Activated naive CD8-positive, alpha-beta T cell treated with anti-CD3 and anti-CD28 coated beads for 36 hours (primary cell): Measurements from ENCODE around the gene MID2. TPM values are rescaled to one million over a fixed set of nuclear protein-coding genes. Genes with fewer than 3 reads are reported as not detected.
"Not testable (repeated sequence)": the region's sequence is repeated elsewhere in the genome, so short reads cannot be mapped to it uniquely, and the experiment has no call there.

ENCODE experiments used
- DNase-seq: peaks from one replicate; pipeline ENCODE4 v3.0.0; 2021
- H3K27ac Mint-ChIP-seq: one replicate; pipeline ENCODE4 v1.8.0; 2022; ENCODE audit warnings: mild to moderate bottlenecking, moderate library complexity, mixed read lengths
- H3K27me3 Mint-ChIP-seq: one replicate; pipeline ENCODE4 v1.8.0; 2022; ENCODE audit warnings: mild to moderate bottlenecking, mixed read lengths
- H3K36me3 Mint-ChIP-seq: one replicate; pipeline ENCODE4 v1.8.0; 2021; ENCODE audit warnings: mild to moderate bottlenecking, mixed read lengths
- H3K4me1 Mint-ChIP-seq: one replicate; pipeline ENCODE4 v1.8.0; 2021; ENCODE audit warnings: mixed read lengths
- H3K4me3 Mint-ChIP-seq: one replicate; pipeline ENCODE4 v1.8.0; 2022; ENCODE audit warnings: mild to moderate bottlenecking, moderate library complexity, mixed read lengths
- H3K9me3 Mint-ChIP-seq: one replicate; pipeline ENCODE4 v1.8.0; 2022; ENCODE audit warnings: mixed read lengths
- total RNA-seq, 2 experiments: library from RNA; stranded (reverse); gene quantifications; one replicate each; pipeline ENCODE4 v1.2.3, GENCODE V29; 2021

MID2 gene
- total RNA-seq, 2 experiments from 2014 or later: 7.6 to 9.3 TPM

DNA sequence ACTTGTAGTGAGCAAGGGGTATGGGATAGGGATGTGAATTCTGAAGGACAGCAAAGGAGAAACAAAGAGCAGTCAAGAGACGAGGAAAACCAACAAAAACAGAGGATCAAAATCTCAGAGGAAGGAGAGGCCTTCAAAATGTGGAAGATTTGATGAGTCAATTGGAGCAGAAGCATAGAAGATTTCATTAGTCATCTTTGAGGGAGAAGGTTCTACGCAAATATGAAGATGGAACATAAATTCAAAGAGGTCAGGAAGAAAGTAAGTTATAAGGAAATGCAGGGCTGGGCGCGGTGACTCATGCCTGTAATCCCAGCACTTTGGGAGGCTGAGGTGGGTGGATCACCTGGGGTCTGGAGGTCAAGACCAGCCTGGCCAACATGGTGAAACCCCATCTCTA is 35.4 kb downstream of the MID2 start:
- Mint-ChIP-seq H3K27ac (no peak overlapping the region), H3K4me1 (peaks cover 6% of the 10 kb centered on the region), H3K27me3 (no peaks in the 10 kb centered on the region), H3K4me3 (no peak overlapping the region), H3K36me3 (peaks cover 10% of the 10 kb centered on the region), H3K9me3 (no peaks in the 10 kb centered on the region)
- no peak for DNase-seq

DNA sequence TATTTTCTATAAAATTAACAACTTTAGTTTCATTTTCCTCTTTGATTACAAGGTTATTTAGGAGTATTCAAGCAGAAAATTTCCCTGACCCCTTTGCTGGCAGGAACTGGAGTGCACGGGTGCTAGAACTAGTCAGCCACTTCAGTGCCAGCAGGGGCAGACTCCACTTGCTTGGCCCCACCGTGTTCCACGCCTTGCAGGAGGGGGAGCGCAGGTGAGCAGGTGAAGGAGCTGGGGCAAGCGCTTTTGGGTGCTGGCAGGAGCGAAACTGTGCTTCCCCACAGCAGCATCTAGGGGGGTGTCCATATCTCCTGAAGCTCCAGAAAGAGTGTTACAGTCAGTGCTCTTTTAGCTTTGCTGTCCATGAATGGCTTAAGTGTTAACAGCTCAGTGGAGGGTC is 45.5 kb downstream of the MID2 start:
- no peaks in the 10 kb centered on the region for H3K9me3 Mint-ChIP-seq
- DNase-seq: no peak
- H3K4me3 Mint-ChIP-seq: no peak overlapping the region
- no peak overlapping the region for H3K27ac Mint-ChIP-seq
- no peaks in the 10 kb centered on the region for H3K27me3 Mint-ChIP-seq
- H3K36me3 Mint-ChIP-seq: no peaks in the 10 kb centered on the region
- peaks cover 2% of the 10 kb centered on the region for H3K4me1 Mint-ChIP-seq

GRCh38 chrX:107878106-107878505 is 52.4 kb downstream of the MID2 start:
- no peak for DNase-seq
- Mint-ChIP-seq H3K4me1 (peaks cover 3% of the 10 kb centered on the region), H3K27ac (no peak overlapping the region), H3K9me3 (peaks cover 1% of the 10 kb centered on the region), H3K27me3 (no peaks in the 10 kb centered on the region), H3K36me3 (peaks cover 2% of the 10 kb centered on the region), H3K4me3 (no peak overlapping the region)

- H3K27ac Mint-ChIP-seq: no peak overlapping the region
- H3K27me3 Mint-ChIP-seq: no peaks in the 10 kb centered on the region
- H3K4me3 Mint-ChIP-seq: no peak overlapping the region
- peaks cover 1% of the 10 kb centered on the region for H3K9me3 Mint-ChIP-seq
- no peak for DNase-seq
- H3K36me3 Mint-ChIP-seq: peaks cover 5% of the 10 kb centered on the region
- peaks cover 3% of the 10 kb centered on the region for H3K4me1 Mint-ChIP-seq
Measured at GRCh38 chrX:107880054-107880610, 54.5 kb downstream of the MID2 start.

GRCh38 chrX:107894038-107894437 is 68.4 kb downstream of the MID2 start:
- H3K36me3 Mint-ChIP-seq: peaks cover 19% of the 10 kb centered on the region
- no peak overlapping the region for H3K4me3 Mint-ChIP-seq
- DNase-seq: peak; percentile 8
- no peaks in the 10 kb centered on the region for H3K4me1 Mint-ChIP-seq
- no peak overlapping the region for H3K27ac Mint-ChIP-seq
- H3K9me3 Mint-ChIP-seq: peaks cover 2% of the 10 kb centered on the region
- H3K27me3 Mint-ChIP-seq: no peaks in the 10 kb centered on the region

DNA sequence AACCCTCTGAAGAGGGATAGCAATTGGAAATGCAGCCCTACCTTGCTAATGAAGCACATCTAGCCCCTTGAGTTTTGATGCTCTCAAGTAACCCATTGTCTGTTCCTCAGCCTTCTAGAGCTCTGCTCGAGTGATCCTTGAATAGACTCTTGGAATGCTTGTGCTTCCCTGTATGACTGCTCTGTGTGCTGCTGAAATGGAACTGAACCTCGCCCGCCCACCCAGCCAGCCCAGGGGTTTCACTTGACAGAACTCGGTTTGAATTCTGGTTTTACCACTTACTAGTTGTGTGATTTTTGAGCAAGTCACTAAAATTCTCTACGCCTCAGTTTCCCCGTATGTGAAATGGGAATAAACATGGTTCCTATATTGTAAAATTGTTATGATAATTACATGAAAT is 77.1 kb downstream of the MID2 start:
- peaks cover 13% of the 10 kb centered on the region for H3K36me3 Mint-ChIP-seq
- no peak for DNase-seq
- H3K27ac Mint-ChIP-seq: no peak overlapping the region
- no peaks in the 10 kb centered on the region for H3K9me3 Mint-ChIP-seq
- H3K4me1 Mint-ChIP-seq: no peaks in the 10 kb centered on the region
- no peak overlapping the region for H3K4me3 Mint-ChIP-seq
- no peaks in the 10 kb centered on the region for H3K27me3 Mint-ChIP-seq

DNA sequence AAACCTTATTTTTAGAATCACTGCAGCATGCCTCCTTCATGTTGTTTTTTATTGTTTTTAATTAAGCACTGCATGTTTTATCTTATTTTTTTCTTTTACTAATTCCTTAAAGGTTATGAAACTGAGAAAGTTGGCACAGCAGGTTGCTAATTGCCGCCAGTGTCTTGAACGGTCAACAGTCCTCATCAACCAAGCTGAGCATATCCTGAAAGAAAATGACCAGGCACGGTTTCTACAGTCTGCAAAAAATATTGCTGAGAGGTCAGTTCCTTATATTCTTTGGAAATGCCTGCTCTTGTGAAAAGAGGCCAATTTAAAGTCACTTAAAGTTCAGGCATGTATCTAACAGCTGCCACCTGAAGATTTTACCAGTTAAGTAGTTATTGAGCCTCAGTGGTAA is 79.7 kb downstream of the MID2 start:
- H3K36me3 Mint-ChIP-seq: peaks cover 19% of the 10 kb centered on the region
- H3K9me3 Mint-ChIP-seq: no peaks in the 10 kb centered on the region
- H3K4me1 Mint-ChIP-seq: no peaks in the 10 kb centered on the region
- no peaks in the 10 kb centered on the region for H3K27me3 Mint-ChIP-seq
- no peak for DNase-seq
- H3K27ac Mint-ChIP-seq: no peak overlapping the region
- H3K4me3 Mint-ChIP-seq: no peak overlapping the region

DNA sequence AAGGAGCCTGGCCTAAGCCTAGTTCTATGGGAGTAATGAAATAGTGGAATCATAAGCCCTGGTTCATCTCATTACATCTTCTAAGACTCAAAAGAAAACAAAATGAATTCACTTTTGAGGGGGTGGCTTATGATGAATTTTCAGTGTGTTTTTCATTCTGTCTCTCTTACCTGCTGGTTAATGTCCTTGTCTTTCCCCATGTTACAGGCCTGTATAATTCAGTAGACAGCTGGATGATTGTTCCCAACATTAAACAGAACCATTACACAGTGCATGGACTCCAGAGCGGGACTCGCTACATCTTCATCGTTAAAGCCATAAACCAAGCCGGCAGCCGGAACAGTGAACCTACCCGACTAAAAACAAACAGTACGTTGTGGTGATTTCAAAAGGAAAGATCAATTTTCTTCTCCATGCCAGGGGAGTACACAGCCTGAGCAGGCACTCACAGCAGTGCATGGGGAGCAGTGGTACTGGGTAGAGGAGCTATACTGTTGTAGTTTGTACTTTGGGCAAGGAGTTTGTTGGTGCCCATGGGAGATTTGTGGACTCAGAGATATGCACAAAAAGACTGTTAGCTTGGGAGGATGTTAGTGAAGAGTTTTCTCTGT is 98.6 kb downstream of the MID2 start:
- Mint-ChIP-seq H3K4me3 (no peak overlapping the region), H3K27me3 (no peaks in the 10 kb centered on the region), H3K9me3 (no peaks in the 10 kb centered on the region)

DNA sequence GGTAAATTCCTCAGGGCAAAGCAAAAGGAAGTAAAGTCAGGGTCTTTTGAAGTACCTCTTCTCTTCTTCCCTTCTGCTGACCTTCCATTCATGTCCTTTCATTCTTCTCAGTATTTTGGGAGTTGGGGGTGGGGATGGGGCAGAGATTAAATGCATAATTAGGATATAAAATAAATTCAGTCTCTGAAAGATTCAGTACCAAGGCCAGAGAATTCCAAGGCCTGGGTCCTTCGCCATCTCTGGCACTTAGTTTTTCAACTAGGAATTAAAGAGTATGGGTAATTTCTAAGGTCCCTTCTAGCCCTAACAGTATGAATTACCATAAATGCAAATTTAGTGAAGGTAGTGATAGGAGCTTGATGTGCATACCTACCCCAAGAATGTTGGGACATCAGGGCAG is 108.6 kb downstream of the MID2 start:
- Mint-ChIP-seq H3K36me3 (no peaks in the 10 kb centered on the region), H3K27me3 (peaks cover 23% of the 10 kb centered on the region), H3K27ac (no peak overlapping the region), H3K4me3 (no peak overlapping the region), H3K4me1 (peaks cover 4% of the 10 kb centered on the region), H3K9me3 (no peaks in the 10 kb centered on the region)
- DNase-seq: no peak

More for the DNA sequence above, 98.6 kb downstream of the MID2 start:
- Mint-ChIP-seq H3K27ac (no peak overlapping the region), H3K36me3 (no peaks in the 10 kb centered on the region), H3K4me1 (no peaks in the 10 kb centered on the region)
- no peak for DNase-seq

GRCh38 chrX:107935200-107935599 is 109.5 kb downstream of the MID2 start:
- H3K36me3 Mint-ChIP-seq: no peaks in the 10 kb centered on the region
- no peak overlapping the region for H3K27ac Mint-ChIP-seq
- peak overlapping the region; percentile 73 for H3K4me3 Mint-ChIP-seq
- peaks cover 4% of the 10 kb centered on the region for H3K4me1 Mint-ChIP-seq
- peaks cover 23% of the 10 kb centered on the region for H3K27me3 Mint-ChIP-seq
- no peak for DNase-seq
- H3K9me3 Mint-ChIP-seq: no peaks in the 10 kb centered on the region

- no peak for DNase-seq
- Mint-ChIP-seq H3K36me3 (no peaks in the 10 kb centered on the region), H3K9me3 (no peaks in the 10 kb centered on the region), H3K27ac (no peak overlapping the region), H3K27me3 (peaks cover 23% of the 10 kb centered on the region), H3K4me1 (peaks cover 4% of the 10 kb centered on the region), H3K4me3 (peak overlapping the region; percentile 73)
Measured at GRCh38 chrX:107935664-107936433, 110.2 kb downstream of the MID2 start.

DNA sequence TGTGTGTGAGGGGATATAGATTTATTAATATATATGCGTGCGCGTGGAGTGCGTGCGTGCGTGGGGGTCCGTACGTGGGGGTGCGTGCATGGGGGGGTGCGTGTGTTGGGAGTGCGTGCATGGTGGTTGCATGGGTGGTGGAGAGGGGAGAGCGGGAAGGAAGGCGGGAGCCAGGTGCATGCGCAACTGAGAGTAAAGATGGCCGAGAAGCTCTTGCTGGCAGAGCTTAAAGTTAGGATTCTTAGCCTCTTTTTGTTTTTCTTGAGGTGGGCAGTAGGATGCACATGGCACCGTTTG is 110.7 kb downstream of the MID2 start:
- H3K4me1 Mint-ChIP-seq: peaks cover 4% of the 10 kb centered on the region
- DNase-seq: no peak
- no peak overlapping the region for H3K27ac Mint-ChIP-seq
- peaks cover 23% of the 10 kb centered on the region for H3K27me3 Mint-ChIP-seq
- no peaks in the 10 kb centered on the region for H3K9me3 Mint-ChIP-seq
- H3K36me3 Mint-ChIP-seq: no peaks in the 10 kb centered on the region
- H3K4me3 Mint-ChIP-seq: peak overlapping the region; percentile 73

DNA sequence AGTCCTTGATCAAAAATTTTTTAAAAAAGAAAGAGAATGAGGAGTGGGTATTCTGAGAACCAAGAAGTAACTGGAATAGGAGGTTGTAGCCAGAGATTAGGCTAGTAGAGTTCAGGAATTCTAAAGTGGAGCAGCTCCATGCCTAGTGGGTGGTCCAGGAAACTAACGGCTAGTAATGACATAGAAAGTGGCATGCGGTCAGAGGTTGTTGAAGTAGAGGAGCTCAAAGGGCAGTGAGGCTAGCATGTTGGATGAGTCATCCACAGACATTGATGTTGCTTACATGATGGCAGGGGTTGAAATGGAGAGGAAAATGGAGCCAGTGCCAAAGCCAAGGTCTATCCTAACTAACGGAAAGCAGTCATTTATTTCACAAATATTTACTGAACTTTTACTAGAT is 114.4 kb downstream of the MID2 start:
- H3K4me3 Mint-ChIP-seq: no peak overlapping the region
- peaks cover 22% of the 10 kb centered on the region for H3K27me3 Mint-ChIP-seq
- no peak overlapping the region for H3K27ac Mint-ChIP-seq
- H3K36me3 Mint-ChIP-seq: no peaks in the 10 kb centered on the region
- peaks cover 4% of the 10 kb centered on the region for H3K4me1 Mint-ChIP-seq
- H3K9me3 Mint-ChIP-seq: peaks cover 1% of the 10 kb centered on the region
- DNase-seq: no peak

- H3K27ac Mint-ChIP-seq, H3K4me3 Mint-ChIP-seq, DNase-seq, H3K4me1 Mint-ChIP-seq, H3K9me3 Mint-ChIP-seq, H3K36me3 Mint-ChIP-seq, H3K27me3 Mint-ChIP-seq: not testable (repeated sequence)
Measured at GRCh38 chrX:107955337-107955736, 129.7 kb downstream of the MID2 start.

DNA sequence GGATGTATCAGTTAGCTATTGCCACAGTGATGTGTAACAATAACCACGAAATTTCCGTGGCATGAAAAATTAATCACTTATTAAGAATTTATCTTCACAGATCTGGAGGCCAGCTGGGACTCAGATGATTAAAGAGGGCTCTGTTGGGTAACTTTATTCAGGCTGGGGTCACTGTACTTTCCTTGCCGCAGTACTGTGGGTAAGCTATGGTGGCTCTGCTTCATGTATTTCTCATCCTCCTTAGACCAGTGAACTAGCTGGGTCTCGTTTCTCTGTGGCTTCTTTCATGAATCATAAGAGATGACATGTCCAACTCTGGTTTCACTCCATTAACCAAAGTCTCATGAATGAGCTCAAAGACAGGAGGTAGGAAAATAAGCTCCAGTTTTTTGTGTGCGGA is 143.0 kb downstream of the MID2 start:
- H3K4me3 Mint-ChIP-seq: no peak overlapping the region
- no peaks in the 10 kb centered on the region for H3K4me1 Mint-ChIP-seq
- H3K9me3 Mint-ChIP-seq: no peaks in the 10 kb centered on the region
- no peaks in the 10 kb centered on the region for H3K36me3 Mint-ChIP-seq
- DNase-seq: no peak
- H3K27ac Mint-ChIP-seq: no peak overlapping the region
- H3K27me3 Mint-ChIP-seq: no peaks in the 10 kb centered on the region

DNA sequence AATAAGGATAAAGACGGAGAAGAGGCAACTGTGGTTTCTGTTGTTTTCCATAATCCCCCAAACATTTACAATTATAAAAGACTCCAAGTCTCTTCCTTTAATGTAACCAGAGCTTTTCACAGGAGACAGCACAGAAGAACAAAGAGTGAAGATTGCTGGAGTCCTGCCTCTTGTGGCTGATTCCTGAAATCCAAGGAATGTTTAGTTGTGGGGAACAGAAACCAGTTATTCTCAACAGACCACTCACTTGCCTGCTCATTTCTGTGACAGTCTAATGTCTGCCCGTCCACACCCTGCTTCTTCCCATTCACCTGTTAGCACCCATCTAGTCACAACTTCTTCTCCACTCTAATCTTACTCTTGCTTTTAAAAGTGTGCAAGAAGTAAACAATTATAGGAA is 144.4 kb downstream of the MID2 start:
- no peaks in the 10 kb centered on the region for H3K4me1 Mint-ChIP-seq
- no peaks in the 10 kb centered on the region for H3K9me3 Mint-ChIP-seq
- no peaks in the 10 kb centered on the region for H3K27me3 Mint-ChIP-seq
- no peak overlapping the region for H3K4me3 Mint-ChIP-seq
- no peak overlapping the region for H3K27ac Mint-ChIP-seq
- no peak for DNase-seq
- no peaks in the 10 kb centered on the region for H3K36me3 Mint-ChIP-seq
